GM21360 (cell line): ENCODE measurements around the gene AGAP1.
"Not testable (repeated sequence)": the region's sequence is repeated elsewhere in the genome, so short reads cannot be mapped to it uniquely, and the experiment has no call there.

Source experiments
- ATAC-seq: cut with Tn5 transposase; IDR thresholded peaks from one replicate; pipeline ENCODE4 v1.9.1; 2021; ENCODE audit warnings: mild to moderate bottlenecking, moderate library complexity; ENCODE audit not compliant: unreplicated experiment

AGAP1 gene

DNA sequence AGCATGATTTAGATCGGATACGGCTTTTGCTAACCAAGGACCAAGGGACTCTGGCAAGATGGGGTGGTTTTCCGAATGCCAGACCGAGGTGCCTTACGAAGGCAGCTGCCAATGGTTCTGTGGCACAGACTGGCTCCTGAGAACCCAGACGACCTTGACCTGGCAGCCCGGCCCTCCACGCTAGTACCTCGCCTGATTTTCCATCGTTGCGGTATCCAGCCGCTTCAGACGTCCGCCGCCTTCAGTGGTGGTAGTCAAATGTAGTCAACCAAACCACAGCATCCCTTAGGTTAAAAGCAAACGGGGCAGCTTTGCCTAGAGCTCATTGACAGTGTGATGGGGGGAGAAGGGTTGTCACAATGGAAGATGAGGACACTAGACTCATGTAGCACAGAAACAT is 631.7 kb downstream of the AGAP1 start:
- ATAC-seq, result no peak

DNA sequence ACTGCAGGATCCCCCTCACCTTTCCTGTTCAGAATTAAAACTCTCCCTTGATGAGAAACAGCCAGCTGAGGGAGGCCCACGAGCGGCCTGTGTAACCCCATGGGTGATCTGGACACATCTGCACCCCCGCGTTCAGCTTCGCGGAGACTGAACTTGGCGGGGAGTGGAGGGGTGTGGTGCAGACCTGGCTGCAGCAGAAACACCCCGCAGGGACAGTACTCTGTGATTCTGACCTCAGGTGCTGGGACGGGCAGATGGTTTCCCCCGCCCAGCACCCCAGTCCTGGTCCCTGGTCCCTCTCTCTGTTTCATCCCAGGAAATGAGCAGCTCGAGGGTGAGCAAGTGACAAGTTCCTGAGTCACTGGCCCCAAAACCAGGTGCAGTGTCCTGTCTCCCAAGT is 633.2 kb downstream of the AGAP1 start:
- ATAC-seq, result no peak

DNA sequence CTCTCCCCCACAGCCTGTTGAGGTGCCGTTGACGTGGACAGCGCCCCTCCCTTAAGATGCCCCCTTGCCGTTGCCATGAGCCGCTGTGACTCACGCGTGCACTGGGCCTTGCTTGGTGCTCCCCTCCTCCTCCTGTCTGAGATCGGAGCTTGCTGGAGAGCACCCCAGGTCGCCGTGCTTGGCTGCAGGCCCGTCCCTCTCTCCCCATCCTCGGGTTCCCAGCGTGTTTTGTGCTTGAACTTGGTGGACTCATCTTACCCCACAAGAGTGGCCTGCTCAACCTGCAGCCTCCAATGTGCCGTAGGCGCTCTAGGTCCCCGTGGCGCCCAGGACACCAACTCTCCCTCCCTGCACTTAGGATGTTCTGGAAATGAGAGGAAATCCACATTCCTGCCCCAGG is 634.5 kb downstream of the AGAP1 start:
- no peak for ATAC-seq

DNA sequence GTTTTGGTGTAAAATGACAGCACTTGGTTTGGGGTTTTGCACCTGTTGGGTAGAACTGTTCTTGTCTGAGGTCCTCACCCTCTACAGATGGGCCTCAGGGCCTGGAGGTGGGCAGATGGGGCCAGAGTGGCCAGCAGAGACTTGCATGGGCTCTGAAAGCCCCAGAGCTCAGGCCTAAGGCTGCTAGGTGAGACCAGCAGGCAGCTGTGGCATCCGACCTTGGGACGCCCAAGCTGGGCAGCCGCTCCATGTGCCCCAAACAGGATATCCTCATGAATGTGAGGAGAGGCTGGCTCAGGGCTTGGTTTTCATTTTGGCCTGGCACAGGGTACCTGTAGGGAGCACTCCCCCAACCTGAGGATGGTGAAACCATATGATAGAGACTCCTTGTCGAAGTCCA is 636.1 kb downstream of the AGAP1 start:
- no peak for ATAC-seq

DNA sequence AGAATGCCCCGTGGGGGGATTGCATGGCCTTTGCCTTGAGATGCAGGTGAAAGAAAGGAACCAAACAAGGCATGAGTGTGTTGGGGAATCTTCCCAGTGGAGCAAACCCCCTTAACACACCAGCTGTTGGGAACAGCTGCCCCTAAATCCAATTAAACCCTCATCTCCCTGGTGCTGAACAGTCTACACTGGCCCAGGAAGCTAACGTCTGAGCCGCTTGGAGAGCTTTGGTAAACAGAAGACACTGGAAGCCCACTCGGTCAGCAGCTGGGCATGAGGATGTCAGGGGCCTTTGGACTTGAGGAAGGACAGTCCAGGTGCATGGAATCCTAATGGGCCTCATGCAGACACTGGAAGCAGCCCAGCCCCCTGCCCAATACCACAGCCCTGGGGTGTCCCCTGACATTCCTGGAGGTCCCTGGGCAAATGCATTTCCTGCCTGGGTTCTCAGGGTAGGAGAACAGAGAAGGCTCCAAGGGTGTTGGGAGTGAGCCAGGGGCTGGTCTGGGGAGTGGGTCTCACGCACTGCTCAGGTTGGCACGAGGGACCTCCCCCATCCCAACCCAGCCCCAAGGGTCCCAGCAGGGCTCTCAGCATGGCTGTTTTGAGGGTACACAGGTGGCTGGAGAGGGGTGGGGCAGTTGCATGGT is 636.6 kb downstream of the AGAP1 start:
- ATAC-seq, result no peak

DNA sequence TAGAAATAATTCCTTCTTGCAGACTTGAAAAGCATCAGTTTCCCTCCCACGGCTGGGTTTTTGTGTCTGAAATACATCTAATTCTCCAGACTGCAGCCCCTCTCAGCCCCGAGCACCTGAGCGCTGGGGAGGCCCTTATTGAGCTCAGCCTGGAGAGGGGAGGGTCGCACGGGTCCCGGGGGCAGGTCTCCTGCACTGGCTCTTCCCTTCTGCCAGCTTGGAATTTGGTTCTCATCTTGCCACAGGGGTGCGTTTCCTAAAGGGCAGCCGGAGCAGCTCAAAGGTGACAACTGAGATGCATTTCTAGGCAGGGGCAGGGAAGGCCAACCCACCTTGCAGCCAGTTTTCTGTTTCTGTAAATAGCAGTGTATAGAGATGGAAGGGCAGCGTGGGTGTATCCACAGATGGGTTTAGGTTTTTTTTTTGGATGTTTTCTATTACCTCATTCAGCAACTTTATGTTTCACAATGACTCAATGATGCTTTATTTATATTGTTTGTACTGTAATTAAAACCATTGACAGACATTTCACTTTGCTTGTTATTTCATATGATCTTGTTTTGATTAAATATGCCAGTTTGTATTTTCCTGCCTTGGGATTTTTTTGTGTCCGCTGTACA is 637.3 kb downstream of the AGAP1 start:
- ATAC-seq, result no peak

DNA sequence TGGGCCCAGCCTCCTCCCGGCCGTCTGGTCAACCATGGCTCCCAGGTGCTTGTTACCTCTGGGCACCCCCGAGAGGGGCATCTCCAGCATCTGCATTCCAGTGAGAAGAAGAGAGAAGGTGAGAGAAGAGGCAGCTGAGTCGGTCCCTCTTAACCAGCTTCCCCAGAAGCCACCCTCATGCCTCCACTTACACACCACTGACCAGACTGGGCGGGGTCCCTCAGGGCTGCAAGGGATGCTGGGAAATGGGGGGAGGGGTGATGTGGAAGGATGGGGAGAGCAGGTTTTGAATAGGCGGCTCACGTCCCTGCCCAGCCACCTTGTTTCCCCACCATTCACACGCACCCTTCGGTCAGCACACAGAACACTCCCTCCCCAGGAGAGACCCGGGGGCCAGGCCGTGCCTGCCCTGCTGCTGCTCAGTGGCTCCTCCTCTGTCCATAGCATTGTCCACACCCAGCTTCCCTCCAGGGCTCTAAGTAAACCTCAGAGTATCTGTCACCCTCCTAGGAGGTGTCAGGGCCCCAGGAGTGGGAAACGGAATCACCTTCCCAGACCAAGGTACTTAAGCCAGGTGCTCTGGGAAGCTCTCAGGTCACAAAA is 639.7 kb downstream of the AGAP1 start:
- ATAC-seq, result no peak

DNA sequence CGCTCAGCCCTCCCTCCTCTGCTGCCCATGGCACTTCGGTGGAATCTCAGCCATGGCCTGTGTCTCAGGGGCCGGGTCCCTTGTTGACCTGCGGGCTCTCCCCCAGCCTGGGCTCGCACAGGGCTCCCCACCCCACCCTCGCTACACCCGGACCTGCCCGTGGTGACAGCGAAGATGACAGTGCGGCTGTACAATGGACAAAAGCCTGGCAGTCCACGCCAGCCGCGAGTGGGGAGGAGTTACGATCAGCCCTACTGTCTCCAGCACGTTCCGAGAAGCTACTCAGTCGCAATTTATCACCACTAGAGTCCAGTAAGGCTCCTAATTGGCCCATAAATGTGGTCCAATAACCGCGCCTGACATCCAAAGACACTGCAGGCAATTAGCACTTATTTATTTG is 642.7 kb downstream of the AGAP1 start:
- ATAC-seq, result no peak

DNA sequence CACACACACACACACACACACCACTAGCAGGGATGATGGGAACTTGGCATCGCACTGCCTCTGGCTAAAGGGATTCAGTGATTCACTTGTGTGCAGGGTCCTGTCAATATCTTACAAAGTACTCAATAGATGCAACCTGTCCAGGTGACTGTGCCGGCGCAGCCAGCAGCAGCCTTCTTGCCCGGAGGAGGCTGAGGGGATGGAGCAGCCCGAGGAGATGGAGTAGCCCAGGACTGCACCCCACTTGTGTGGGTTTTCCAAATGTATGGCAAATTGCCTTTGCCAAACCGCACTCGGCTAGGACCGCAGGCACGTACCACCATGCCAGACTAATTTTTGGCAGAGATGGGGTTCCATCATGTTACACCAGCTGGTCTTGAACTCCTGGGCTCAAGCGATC is 643.2 kb downstream of the AGAP1 start:
- ATAC-seq, result no peak

DNA sequence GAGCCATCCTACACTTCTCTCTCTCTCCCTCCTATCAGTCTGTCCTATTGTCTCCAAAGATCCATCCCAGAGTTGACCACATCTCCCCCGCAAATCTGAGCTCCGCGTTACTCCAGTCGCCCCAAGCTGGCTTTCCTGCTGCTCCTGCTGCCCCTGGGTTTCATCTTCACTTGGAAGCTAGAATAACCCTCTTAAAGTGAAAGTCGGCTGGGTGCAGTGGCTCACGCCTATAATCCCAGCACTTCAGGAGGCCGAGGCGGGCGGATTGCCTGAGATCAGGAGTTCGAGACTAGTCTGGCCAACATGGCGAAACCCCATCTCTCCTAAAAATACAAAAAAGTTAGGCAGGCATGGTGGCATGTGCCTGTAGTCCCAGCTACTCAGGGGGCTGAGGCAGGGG is 647.8 kb downstream of the AGAP1 start:
- not testable (repeated sequence) for ATAC-seq

DNA sequence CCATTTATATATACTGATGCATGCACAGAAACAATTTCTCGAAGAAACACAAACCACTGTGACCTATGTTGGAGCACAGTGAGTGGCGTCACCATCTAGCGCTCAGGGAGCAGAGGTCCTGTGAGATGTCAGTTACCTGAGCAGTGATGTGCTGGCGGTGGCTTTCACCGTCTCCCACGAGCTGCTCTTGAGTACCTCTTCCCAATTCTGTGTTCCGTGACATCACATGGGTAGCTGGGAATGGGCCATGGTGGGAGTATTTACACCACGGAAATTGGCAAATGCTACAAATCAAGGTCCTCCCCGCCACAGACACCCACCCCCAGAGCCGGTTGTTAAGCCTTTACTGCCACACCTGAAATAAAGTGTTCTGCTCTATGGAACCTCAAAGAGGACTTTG is 650.0 kb downstream of the AGAP1 start:
- ATAC-seq, result no peak

DNA sequence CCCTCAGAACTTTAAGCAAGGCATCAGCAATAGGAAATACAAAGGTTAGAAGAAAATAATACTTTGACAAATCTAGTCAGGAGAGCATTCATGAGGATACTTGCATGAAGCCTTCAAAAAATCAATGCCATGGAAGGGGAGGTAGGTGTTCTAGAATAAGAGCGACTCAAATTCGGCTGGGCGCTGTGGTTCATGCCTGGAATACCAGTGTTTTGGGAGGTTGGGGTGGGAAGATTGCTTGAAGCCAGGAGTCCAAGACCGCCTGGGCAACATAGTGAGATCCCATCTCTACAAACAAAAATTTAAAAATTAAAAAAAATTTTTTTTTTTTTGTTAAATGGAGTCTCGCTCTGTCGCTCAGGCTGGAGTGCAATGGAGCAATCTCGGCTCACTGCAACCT is 652.6 kb downstream of the AGAP1 start:
- ATAC-seq, result no peak

DNA sequence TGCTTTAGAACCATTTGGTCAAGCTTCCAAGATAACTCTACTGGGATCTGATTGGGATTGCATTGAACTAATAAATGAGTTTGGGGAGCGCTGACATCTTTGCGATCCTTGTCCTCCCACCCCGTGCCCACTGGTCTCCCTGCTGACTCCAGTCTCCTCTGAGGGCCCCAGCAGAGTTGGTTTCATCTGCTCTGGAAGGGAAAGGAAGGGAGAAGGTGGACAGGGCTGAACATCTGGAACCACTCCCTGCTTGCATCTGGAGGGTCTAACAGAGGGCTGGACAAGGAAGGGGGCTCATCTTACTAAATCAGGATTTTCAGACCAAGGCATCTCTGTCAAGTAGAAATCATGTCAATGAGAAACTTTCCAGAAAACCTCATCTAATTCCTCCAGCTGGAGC is 661.6 kb downstream of the AGAP1 start:
- ATAC-seq, result no peak

DNA sequence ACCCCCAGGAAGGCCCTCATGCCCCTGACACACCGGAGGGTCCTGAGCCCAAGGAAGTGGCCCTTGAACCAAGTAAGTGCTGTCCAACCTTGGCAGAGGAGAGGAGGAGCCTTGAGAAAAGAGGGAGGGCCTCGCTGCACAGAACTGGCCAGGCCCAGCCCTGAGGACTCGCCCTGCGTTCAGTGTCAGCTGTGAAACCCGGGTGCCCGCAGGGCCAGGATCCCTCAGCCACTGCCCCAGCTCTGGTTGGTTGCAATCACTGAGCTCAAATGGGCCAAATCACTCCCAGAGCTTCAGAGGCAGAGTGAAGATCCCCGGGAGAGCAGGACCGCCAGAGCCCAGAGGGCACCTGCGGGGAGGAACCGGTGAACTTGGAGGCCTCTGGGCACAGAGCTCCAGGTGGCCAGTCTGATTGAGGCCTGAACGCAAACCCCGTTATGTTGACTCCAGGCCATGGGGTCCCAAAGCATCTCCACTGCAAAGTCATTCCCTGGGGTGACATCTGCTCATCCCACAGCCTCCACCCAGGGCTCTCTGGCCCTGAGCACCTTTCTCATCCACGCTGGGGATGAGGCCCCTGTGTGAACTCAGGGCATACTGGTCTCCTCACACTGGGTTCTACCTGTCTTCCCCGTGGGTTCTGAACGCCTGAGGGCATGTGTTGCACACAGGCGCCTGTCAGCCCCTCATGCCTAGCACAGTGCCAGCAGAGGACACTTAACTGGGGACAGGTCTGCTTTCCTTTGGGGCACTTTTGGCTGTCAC is 662.4 kb downstream of the AGAP1 start:
- no peak for ATAC-seq

DNA sequence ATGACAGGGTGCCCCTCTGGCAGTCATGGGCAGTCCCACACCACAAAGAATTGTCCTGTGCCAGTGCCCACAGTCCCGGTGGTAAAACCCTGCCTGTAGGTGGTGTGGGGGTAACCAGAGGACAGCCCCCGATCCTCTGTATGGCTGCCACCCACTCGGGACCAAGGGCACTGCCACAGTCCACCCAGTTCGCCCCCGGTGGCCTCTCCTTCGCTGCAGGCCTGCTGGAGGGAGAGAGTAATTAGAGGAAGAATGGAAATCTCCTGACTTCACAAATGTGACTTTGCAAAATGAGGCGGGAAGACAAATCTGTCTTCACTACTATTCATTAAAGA is 663.0 kb downstream of the AGAP1 start:
- no peak for ATAC-seq

DNA sequence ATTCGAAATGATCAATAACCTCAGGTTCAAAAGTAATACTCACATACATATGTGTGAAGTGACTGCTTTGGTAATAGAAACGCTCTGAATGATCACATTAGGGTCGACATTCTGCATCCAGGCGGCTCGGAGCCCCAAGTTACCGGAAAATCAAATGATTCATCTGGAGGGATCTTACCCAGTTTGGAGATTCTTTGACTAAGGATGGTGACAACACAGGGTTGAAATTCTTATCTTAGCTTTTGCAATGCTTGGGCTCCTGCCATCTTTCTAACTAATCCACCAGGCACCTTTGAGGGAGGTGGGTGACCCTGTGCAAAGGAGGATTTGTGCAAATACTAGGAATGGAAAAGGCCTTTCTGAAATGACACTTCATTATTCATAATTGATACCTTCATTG is 663.5 kb downstream of the AGAP1 start:
- ATAC-seq, result no peak

DNA sequence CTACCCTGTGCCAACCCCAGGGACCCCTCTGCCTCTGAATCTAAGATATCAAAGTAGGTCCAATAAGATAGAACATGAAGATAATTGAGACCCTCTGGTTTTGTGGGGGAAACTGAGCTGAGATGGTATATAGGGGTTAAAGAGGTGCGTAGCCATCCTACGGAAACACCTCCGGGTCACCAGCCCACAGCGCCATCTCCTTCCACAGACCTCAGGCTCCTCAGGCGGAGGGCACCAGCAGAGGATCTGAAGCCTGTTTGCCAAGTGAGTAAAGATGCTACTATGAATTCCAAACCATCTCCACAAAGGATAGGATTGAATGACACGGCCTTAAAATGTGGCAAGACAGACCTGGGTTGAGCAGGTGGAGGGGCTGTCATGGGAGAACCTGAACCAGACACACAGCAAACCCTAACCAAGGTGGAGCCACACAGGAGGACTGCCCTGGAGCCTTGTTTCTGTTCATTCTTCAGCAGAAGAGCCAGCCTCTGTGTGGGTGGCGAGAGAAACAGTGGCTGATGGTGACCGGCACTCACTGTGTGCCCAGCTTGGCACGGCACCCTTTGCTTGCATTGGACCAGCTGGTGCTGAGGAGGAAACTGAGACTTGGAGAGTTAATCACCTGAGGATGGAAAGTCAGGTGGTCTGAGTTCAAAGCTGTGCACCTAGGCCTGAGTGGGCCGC is 664.1 kb downstream of the AGAP1 start:
- no peak for ATAC-seq

DNA sequence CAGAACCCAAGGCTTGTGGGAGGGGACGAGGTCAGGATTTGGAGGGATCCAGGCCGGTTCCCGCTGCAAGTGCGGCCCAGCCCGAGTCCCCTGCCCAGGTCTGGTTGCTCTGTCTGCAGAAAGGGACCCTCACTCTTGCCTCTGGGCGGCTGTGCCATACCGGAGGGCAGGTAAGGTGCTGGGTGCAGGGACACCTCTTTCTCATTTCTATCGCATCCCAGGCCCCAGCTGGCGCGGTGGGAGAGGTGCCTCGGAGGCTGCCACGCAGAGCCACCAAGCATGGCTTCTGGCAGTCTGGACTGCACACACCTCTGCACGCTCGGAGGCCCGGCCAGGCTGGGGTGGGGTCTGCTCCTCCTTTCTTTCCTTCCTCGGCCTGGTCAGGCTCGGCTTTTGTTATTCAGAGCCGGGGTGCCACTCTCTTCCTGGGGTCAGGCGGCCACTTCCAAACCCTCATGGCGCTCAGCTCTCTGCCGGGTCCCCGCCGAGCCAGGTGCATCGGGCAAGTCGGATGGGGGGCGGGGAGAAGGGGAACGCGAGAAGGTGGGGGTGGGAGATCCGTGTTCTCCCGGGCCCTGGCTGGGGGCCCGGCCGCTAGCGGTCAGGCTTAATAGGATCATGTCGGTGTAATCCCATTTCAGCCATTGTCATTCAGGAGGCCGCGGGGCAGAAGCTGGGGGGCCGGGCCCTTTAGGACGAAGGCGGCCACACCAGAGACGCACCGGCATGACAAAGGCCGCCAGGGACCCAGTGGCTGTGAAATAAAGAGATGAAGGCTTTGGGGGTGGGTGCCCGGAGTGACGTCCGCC is 665.3 kb downstream of the AGAP1 start:
- no peak for ATAC-seq

DNA sequence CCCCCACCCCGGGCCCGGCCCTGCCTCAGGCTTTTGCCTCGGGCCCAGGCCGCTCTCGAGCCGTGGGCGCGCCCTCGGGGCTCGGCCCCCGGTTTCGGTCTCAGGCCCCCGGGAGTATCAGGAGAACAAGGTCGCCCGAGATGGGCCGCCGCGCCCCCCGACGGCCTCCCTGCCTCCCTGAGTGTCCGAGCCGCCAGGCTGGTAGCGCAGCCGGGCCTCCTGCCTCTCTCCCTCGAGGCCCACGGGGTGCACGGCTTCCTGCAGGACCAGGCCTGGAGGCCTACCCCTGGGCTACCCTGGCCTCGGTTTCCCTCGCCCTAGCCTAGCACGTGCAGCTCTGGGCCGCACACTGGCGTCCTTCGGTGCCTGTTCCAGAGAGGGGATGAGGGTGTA is 665.9 kb downstream of the AGAP1 start:
- no peak for ATAC-seq

DNA sequence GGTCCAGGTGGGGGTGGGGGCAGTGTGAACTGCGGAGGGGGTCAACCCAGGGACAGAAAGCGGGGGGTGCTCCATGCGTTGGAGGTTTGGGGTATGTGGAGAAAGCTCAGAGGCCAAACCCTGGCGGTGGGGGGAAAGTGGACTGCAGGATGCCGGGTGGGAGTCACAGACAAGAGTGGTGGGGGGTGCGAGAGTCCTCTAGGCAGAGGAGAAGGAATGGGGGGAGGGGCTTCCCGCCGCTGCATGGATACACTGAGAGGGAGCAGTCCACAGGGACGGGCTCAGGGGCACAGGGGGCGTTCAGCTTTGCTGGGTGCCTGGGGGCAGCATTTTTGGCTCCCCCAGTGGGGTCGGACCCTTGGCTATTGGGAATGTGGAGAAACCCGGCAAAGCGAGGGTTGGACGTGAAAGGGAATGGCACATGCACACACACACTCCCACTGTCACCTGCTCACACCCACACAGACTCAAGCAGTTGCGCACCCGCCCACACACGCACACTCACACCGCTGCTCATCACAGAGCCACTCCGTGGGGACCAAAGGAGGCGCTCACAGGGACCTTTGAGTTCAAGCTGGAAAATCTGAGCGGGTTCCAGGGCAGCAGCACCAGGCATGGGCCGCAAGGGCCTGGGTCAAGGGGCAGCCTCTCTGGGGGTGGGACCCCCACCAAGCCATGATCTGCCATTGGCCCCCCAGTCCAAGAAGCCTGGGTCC is 666.7 kb downstream of the AGAP1 start:
- no peak for ATAC-seq
